T follicular helper cell (primary cell): ENCODE measurements around the gene TP63.

ENCODE experiments used
- DNase-seq: peaks from one replicate; pipeline ENCODE4 v3.0.0-alpha.2; 2020; ENCODE audit warnings: low read depth

The TP63 gene

DNA sequence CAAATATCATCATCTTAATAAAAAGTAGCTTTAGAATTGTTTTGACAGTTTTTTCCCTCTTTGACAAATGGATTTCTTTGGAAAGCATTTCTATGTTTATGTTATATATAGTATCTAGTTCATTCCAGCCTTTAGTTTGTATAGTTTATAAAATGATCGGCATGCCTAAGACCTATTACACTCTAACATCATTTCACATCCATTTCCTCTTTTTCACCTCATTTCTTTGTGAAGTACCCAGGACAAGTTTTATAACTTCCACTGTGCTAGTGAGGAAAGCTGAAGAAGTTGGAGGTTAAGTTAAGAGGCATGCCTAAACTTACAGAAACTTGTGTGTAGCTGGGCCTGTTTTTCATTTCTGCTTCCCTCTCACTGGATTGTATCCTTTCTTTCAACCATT lies 178.4 kb downstream of the TP63 start:
- DNase-seq: no peak

GRCh38 chr3:189812806-189813465 lies 181.7 kb downstream of the TP63 start:
- DNase-seq: no peak

GRCh38 chr3:189813647-189814240 lies 182.6 kb downstream of the TP63 start:
- no peak for DNase-seq

DNA sequence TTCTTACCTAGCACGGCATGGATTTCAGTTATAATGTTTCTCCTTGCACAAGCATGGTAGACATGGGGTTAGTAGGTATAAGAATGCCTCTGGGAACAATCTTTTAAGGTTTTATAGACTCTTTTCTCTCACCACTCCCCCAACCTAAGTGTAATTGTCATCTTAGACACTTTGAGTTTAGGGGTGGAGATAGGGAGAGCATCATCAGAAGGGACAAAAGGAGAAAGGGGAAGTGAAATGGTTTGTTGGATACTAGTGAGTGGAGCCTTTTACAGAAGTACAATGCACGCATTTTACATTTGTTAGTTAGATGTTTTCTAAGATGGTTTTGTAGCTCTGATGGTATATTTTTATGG lies 189.2 kb downstream of the TP63 start:
- no peak for DNase-seq

DNA sequence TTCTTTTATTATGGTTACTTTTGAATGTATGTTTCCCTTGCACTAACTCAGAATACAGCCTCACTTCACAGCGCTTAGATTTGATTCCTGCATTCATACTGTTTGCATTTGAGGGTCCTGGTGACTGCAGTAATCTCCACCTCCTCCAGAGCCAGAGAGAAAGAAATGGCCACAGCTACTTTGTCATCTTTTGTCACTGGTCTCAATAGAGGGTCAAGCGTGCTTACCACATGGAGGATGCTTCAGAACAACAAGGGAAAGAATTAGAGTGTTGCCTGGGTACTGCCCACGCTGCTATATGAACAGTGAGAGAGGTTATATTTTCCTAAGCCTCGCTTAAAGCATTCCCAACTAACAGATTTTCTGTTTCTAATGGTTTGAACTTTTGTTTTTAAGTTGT lies 190.1 kb downstream of the TP63 start:
- no peak for DNase-seq

DNA sequence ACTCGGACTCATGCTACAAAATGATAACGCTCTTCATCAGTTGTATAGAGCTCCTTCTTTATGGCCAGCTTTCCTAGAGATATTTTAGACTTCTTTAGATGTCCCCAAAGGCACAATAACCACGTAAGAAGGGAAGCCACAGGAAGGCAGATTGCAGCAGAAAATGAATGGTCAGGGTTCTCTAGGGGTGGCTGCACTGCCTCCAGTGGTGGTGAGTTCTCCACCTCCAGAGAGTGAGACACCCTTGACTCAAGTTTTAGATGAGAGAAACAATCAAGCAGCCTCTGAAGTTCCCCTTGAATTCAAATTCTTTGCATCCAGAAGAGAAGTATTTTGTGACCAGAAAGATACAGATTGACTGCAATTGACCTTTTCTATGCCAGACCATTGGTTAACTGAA lies 191.5 kb downstream of the TP63 start:
- no peak for DNase-seq

GRCh38 chr3:189824629-189825312 lies 193.6 kb downstream of the TP63 start:
- no peak for DNase-seq

DNA sequence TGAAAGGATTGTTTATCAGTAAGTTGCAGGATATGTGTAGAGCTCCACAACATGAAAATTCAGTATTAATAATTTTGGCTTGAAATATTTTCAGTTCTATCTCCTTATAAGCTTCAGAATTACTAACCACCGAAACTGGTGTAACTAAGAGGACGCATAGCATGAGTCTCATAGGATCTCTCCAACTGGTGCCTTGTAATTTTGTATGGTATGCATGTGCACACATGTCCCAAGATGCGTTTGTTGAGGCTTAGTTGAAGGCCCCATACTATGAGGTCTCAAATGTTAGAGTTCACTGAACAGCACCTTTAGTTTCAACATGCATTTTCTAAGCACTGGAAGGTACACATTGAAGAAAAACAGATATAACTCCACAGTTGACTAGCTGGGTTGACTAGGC lies 195.4 kb downstream of the TP63 start:
- no peak for DNase-seq

- no peak for DNase-seq
These were observed 195.9 kb downstream of the TP63 start for GRCh38 chr3:189827108-189827507.

DNA sequence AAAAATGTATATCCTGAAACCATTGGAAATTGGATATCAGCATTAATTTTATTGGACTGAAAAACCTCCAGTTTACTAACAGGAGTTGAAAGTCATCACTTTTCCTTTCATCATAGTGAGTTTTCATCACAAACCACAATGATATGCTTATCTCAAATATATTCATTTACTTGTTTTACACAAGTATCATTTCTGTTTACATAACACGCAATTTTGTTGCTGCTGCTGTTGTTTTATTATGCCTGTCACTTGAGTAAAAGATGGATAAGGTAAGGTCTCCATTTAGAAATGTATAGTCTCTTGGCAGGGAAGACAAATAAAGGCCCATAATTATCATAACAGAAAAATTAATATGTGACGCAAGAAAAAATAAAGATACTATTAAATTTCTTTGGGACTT lies 199.2 kb downstream of the TP63 start:
- DNase-seq: no peak

DNA sequence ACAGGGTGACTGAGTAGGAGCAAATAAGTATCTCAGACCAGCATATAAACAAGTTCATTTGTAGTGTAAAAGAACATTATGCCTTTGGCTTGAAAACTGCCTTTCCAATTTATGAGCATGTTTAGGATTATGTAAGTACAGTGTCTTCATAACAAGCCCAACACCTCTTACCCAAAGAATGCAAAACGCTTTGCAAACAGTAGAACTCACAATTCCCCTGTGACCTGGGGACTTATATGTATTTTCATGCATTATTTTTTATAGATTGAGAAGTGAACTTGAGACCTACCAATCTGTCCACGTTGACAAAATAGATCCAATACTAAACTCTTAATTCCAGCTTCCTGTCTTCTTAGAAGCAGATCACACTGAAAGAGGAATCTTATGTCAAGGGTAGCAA lies 202.1 kb downstream of the TP63 start:
- DNase-seq: no peak

- DNase-seq: no peak
These were observed 202.8 kb downstream of the TP63 start for GRCh38 chr3:189833996-189834395.

DNA sequence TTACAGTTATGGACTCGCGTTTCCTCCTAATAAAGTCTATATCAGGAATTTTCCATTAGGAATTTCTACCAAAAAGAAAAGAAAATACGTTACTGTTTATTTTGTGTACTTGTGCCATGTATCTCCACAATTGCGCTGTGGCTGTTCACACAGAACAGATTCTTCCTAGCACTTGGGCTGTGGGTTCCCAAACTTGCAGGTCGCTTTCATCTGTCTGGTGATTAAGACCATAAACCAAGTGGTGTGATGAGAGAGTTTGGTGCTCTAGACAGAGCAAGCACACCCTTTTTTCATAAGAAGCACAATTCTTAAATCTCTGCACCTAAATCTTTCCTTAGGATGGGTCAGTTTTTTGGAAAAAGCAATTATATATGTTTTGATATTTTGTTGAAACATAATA lies 203.3 kb downstream of the TP63 start:
- DNase-seq: no peak

DNA sequence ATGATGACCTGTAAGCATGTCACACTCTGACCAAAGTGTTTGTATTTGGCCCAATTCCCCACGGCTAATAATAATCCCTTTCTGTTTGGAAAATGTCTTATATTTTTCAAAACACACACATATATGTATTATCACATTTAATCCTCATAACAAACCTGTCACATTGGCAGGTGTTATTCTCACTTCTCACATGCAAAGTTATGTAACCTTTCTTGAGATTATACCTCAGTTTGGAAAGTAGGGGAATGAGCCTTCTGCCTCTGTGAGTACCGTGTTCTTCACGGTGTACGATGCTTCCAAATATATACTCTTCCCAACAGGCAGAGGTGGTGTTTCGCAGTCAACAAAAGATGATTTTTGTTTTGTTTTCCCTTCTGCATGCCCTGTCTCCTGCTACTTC lies 205.6 kb downstream of the TP63 start:
- DNase-seq: no peak

DNA sequence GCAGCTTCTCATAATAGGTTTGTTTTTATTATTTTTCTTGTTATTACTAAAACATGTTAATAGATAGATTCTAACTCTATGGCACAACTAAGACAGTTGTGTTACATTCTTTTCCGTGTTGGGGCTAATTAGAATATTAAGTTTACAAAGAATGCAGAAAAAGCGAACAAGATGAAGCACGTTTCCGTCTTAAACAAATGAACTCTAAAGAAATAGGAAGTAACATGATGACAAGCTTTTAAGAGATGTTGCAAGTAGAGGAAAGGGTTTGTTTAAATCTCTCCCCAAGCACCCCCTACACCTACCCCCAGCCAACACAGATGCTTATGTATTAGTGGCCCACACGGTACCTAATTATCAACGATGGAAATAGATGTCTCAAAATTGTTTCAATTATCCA lies 207.1 kb downstream of the TP63 start:
- no peak for DNase-seq

DNA sequence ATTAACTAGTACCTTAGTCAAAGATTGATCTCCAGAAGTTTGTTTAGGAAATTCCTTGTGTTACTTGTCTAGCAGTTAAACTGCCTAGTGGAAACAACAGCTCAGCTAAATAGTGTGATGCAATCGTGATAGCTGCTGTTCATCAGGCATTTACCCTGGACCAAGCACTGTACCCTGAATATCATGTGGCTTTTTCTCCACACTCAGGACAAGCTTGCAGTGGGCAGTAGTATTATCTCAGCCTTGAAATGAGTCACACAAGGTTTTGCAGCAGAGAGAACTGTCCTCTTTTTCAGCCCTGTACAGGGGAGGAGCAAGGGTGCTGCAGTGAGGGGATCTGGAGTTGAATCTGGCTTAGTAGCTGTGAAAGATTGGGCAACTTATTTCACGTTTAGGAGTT lies 208.4 kb downstream of the TP63 start:
- no peak for DNase-seq

DNA sequence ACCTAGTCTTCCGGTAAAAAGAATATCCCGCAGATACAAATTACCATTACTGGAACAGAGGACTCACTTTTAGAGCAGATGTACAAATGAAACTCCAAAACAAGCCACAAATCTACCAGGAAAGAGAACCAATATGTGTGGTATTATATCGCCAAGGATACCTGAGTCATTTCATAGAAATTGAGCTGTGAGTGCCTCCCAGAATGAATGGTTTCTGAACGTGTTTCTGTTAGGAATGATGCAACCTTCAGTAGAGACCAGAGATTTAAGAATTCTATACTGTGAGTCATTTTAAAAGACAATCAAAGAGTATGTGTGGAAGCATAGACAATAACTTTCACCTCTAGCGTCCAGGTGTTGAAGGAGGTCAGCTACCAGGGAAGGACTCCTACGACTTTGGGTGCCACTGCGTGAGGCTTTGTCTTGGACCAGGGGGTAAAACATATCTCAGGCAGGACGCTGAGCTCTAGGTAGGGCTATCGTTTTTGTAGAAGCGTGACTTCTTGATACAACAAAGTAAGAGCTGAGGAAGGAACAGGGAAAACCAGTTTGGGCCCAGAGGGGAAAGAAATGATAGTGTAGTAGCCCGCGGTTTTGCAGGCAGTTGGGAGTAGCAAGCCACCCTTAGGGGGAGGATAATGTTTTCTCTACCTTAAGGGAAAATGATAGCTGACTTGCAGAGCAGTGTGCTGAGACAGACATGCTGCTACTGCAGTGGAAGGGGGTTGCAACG lies 210.4 kb downstream of the TP63 start:
- DNase-seq: no peak

DNA sequence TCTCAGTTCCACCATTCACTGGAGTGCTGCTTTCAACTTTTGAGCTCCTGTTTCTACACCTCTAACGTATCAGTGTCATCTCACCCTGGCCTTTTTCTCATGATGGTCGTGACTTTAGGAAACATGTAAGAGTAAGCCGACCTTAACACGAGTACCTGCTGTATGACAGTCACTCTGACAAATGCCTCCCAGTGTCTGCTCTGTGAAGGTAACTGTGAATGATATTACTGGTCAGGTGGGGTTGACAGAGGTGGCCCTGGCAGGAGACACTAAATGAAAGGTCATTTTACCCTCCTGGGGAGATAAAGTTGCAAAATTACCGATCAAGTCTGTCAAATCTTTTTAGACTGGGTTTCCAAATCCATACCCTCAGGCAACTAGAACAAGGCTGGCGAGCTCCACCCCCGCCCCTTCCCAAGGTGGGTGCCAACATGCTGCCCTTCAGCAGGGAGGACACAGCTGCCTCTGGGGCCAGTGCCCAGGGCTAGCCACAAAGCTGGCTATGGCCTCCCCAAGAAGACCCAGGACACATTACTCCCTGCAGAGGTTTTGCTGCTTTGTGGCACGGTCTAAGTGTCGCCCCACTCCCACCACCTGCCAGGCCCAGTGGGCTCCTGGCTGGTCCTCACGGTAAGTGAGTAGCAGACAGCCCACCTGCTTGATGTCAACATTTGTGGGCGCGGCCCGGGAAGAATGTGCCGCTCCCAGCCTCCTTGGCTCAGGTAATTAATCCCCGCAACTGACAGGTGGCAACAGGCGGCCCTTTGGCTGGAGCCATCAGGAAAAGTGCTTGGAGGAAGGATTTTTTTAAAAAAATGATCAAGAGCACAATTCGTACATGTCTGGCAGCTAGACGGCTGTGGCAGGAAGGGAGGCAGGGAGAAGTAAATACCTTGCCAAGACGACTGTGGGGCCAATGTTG lies 211.8 kb downstream of the TP63 start:
- DNase-seq: no peak

DNA sequence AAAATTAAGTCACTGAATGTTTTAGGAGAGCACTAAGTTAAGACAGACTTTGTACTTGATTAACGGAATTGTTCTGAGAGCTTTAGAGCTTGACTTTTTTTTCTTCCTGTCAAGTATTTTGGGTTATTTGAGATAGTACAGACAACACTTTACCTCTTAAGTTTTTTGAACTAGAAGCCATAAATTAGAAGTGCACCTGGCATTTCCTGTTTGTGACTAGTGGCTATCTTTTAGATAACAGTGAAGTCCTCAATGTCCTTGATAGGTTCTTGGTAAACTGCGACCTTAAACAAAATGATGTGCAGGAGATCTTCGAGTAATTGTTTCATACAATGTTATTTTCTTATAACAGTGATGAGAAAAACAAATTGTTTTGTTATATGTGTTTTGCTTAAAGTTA lies 213.9 kb downstream of the TP63 start:
- no peak for DNase-seq

- DNase-seq: no peak
These were observed 217.3 kb downstream of the TP63 start for GRCh38 chr3:189848395-189849040.

- no peak for DNase-seq
These were observed 218.1 kb downstream of the TP63 start for GRCh38 chr3:189849262-189849661.
